Ectodermal cell (in vitro differentiated cells): ENCODE measurements around the gene RBMS3.
"Not testable (repeated sequence)": the region's sequence is repeated elsewhere in the genome, so short reads cannot be mapped to it uniquely, and the experiment has no call there.

Source experiments
- H3K27ac ChIP-seq: 2 replicates; pipeline ENCODE4 v1.7.0; 2013; ENCODE audit warnings: mild to moderate bottlenecking, low read depth, low read length; ENCODE audit not compliant: insufficient read depth, poor library complexity, severe bottlenecking
- H3K27me3 ChIP-seq: 2 replicates; pipeline ENCODE4 v1.7.0; 2013; ENCODE audit warnings: mild to moderate bottlenecking, low read length; ENCODE audit not compliant: insufficient read depth, control insufficient read depth, poor library complexity, severe bottlenecking
- H3K36me3 ChIP-seq: one replicate; pipeline ENCODE4 v1.7.0; 2013; ENCODE audit warnings: low read length; ENCODE audit not compliant: control insufficient read depth, insufficient read depth
- H3K4me1 ChIP-seq: one replicate; pipeline ENCODE4 v1.7.0; 2013; ENCODE audit warnings: low read length; ENCODE audit not compliant: control insufficient read depth, insufficient read depth
- H3K4me3 ChIP-seq: 2 replicates; pipeline ENCODE4 v1.7.0; 2013; ENCODE audit warnings: low read depth, low read length, control low read depth; ENCODE audit not compliant: insufficient read depth
- H3K9me3 ChIP-seq: 2 replicates; pipeline ENCODE4 v1.7.0; 2013; ENCODE audit warnings: mild to moderate bottlenecking, low read length, moderate library complexity; ENCODE audit not compliant: control insufficient read depth
- WGBS, 2 experiments: methylation state at CpG; one replicate each; pipeline ENCODE4 v1.1.7; 2013; ENCODE audit warnings: missing lambda C conversion rate in 2 of 2; 5-methylcytosine and 5-hydroxymethylcytosine counted together

The RBMS3 gene

DNA sequence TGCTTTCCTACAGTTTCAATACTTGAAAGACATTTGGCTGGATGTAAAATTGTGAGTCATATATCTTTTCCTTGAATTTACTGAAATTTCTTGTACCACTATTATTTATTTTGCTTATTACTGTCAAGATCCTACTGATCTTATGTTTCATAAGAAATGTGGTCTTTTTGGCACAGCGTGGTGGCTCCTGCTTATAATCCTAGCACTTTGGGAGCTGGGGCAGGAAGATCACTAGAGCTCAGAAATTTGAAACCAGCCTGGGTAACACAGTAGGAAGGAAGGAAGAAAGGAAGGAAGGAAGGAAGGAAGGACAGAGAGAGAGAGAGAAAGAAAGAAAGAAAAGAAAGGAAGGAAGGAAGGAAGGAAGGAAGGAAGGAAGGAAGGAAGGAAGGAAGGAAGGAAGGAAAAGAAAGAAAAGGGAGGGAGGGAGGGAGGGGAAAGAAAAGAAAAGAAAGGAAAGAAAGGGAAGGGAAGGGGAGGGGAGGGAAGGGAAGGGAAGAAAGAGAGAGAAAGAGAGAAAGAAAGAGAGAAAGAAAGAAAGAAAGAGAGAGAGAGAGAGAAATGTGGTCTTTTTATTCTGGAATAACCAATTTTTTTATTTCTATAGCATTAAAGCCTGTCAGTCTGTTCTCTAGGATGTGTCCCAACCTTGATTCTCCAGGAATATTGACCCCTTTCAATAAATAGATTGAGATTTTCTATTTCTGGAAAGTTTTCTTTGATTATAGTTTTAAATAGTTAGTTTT, 753.5 kb downstream of the RBMS3 start:
- WGBS, 2 experiments, result 76 to 81% methylated on average over 1 of the region's 1 CpG
- H3K27me3 ChIP-seq, result no peaks in the 10 kb centered on the region
- no peaks in the 10 kb centered on the region for H3K36me3 ChIP-seq
- H3K27ac ChIP-seq, result no peak overlapping the region
- H3K9me3 ChIP-seq, result no peaks in the 10 kb centered on the region
- H3K4me3 ChIP-seq, result no peak overlapping the region
- no peaks in the 10 kb centered on the region for H3K4me1 ChIP-seq

- Histone ChIP-seq H3K4me1 (no peaks in the 10 kb centered on the region), H3K36me3 (no peaks in the 10 kb centered on the region), H3K27me3 (no peaks in the 10 kb centered on the region), H3K4me3 (no peak overlapping the region), H3K27ac (no peak overlapping the region), H3K9me3 (no peaks in the 10 kb centered on the region)
- WGBS, 2 experiments, result 89 to 91% methylated on average over 4 of the region's 4 CpGs
Observed at GRCh38 chr3:30035935-30036567, 755.2 kb downstream of the RBMS3 start.

DNA sequence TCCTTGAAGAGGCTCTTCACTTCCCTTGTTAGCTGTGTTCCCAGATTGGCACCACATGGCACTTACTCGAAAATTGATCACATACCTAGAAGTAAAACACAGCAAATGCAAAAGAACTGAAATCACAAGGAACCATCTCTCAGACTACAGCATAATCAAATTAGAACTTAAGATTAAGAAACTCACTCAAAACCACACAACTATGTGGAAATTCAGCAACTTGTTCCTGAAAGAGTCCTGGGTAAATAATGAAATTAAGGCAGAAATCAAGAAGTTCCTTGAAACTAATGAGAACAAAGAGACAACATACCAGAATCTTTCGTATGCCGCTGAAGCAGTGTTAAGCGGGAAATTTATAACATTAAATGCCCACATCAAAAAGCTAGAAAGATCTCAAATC, 759.3 kb downstream of the RBMS3 start:
- Histone ChIP-seq H3K36me3 (no peaks in the 10 kb centered on the region), H3K27me3 (no peaks in the 10 kb centered on the region), H3K27ac (no peak overlapping the region), H3K4me1 (peaks cover 7% of the 10 kb centered on the region), H3K9me3 (no peaks in the 10 kb centered on the region), H3K4me3 (no peak overlapping the region)
- 93 to 97% methylated on average over 4 of the region's 4 CpGs for WGBS, 2 experiments

DNA sequence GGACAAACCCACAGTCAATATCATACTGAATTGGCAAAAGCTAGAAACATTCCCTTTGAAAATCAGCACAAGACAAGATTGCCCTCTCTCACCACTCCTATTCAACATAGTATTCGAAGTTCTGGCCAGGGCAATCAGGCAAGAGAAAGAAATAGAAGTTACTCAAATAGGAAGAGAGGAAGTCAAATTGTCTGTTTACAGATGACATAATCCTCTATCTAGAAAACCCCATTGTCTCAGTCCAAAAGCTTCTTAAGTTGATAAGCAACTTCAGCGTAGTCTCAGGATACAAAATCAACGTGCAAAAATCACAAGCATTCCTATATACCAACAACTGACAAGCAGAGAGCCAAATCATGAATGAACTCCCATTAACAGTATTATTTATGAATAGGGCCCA, 760.6 kb downstream of the RBMS3 start:
- not testable (repeated sequence) for H3K27me3 ChIP-seq, H3K9me3 ChIP-seq, H3K36me3 ChIP-seq, H3K27ac ChIP-seq, H3K4me3 ChIP-seq, H3K4me1 ChIP-seq
- 55 to 56% methylated on average over 2 to 3 of the region's 3 CpGs for WGBS, 2 experiments

DNA sequence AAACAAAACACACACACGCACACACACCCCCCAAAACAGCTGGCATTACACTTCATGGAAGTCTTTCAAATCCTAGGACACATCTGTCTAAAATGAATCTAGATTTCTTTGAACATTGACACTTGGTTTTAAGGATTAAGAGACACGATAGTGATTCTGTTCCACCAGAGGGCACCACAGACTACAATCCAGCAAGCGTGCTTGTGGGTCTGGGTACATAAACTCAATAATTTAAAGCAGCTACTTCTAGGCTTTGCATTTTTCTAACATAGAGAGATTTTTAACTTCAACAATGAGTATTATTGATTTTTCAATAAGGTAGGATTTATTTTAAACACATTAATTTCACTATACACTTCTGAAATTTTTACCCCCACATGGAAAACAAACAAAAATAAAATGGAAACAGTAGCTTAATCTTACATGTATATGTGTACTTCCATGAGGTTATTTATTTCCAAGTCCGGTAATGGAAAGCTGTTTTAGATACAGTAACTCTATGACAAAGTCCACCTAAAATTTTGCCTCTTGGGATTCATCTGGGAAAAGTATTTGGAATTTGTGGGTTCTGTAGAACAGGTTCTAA, 761.5 kb downstream of the RBMS3 start:
- Histone ChIP-seq H3K9me3 (no peaks in the 10 kb centered on the region), H3K36me3 (no peaks in the 10 kb centered on the region), H3K27me3 (no peaks in the 10 kb centered on the region), H3K27ac (no peak overlapping the region), H3K4me1 (peaks cover 7% of the 10 kb centered on the region), H3K4me3 (no peak overlapping the region)
- 0 to 35% methylated on average over 2 to 4 of the region's 4 CpGs for WGBS, 2 experiments

DNA sequence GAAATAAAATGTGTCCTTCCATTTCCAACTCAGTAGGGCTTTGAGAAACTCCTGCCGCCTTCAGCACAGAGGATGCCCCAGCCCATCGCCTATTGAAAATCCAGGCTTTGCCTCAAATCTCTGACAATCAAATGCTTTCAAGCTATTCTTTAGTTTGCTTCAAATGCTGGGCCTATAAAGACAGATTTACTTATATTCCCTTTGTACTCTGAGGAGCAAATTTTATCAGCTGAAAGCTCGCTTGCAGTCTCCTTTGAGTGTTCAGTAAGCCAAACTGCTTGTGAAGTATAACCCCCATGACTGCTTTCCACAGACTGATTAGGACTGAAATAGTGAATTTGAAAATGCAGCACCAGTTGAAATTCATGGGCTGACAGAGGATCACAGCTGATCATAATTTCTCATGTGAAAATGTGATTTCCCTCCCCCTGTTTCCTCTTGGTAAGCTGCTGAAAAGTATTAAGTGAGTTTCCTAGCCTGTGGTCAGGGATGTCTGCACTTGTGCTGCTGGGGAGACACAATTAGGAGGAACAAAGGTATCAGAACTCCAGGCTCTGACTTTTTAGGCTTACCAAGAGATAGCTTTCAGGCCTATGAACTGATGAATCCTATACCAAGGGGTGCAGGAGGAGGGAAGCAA, 762.2 kb downstream of the RBMS3 start:
- no peak overlapping the region for H3K4me3 ChIP-seq
- H3K4me1 ChIP-seq, result peaks cover 7% of the 10 kb centered on the region
- H3K9me3 ChIP-seq, result no peaks in the 10 kb centered on the region
- no peaks in the 10 kb centered on the region for H3K36me3 ChIP-seq
- no peaks in the 10 kb centered on the region for H3K27me3 ChIP-seq
- WGBS, 2 experiments, result 86 to 87% methylated on average over 3 of the region's 3 CpGs
- H3K27ac ChIP-seq, result no peak overlapping the region

- Histone ChIP-seq H3K4me3 (no peak overlapping the region), H3K36me3 (no peaks in the 10 kb centered on the region), H3K27me3 (no peaks in the 10 kb centered on the region), H3K9me3 (no peaks in the 10 kb centered on the region), H3K4me1 (peaks cover 7% of the 10 kb centered on the region), H3K27ac (no peak overlapping the region)
- 67 to 68% methylated on average over 4 of the region's 4 CpGs for whole genome bisulfite sequencing, 2 experiments
Observed at GRCh38 chr3:30044515-30044914, 763.6 kb downstream of the RBMS3 start.

DNA sequence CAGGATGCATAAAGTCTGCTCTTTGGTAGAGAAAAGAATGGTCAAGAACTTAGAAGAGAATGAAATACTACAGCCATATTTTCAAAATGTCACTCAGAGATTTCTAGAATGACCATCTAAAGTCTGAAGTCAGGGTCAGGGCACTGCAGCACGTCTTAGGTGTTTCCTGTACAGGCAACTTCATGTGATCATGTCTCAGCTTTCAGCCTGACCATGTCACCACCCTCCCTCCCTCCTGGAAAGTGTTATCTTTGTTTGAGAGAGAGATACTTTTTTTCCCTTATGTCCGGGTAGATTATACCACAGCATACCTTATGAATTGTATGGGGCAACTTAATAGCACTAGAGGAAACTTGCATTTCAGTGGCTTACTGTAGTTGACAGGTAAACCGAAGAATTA, 767.6 kb downstream of the RBMS3 start:
- WGBS, 2 experiments, result 85 to 90% methylated on average over 2 to 3 of the region's 3 CpGs
- H3K27ac ChIP-seq, result no peak overlapping the region
- H3K9me3 ChIP-seq, result no peaks in the 10 kb centered on the region
- peaks cover under 1% of the 10 kb centered on the region for H3K4me1 ChIP-seq
- no peaks in the 10 kb centered on the region for H3K27me3 ChIP-seq
- H3K36me3 ChIP-seq, result no peaks in the 10 kb centered on the region
- H3K4me3 ChIP-seq, result no peak overlapping the region

GRCh38 chr3:30050116-30050515, 769.2 kb downstream of the RBMS3 start:
- 94 to 95% methylated on average over 9 of the region's 9 CpGs for WGBS, 2 experiments

GRCh38 chr3:30059240-30059639, 778.4 kb downstream of the RBMS3 start:
- Histone ChIP-seq H3K27me3 (no peaks in the 10 kb centered on the region), H3K36me3 (no peaks in the 10 kb centered on the region), H3K4me1 (no peaks in the 10 kb centered on the region), H3K9me3 (no peaks in the 10 kb centered on the region), H3K27ac (no peak overlapping the region), H3K4me3 (no peak overlapping the region)

More at GRCh38 chr3:30050116-30050515, 769.2 kb downstream of the RBMS3 start:
- H3K36me3 ChIP-seq, H3K27ac ChIP-seq, H3K4me3 ChIP-seq, H3K27me3 ChIP-seq, H3K9me3 ChIP-seq, H3K4me1 ChIP-seq: not testable (repeated sequence)
